HG03135 (cell line): ENCODE results near the gene SSTR5.
"Not testable (repeated sequence)": the region's sequence is repeated elsewhere in the genome, so short reads cannot be mapped to it uniquely, and the experiment has no call there.

Source experiments
- ATAC-seq: cut with Tn5 transposase; IDR thresholded peaks from one replicate; pipeline ENCODE4 v1.9.1; 2021; ENCODE audit warnings: mild to moderate bottlenecking, moderate library complexity; ENCODE audit not compliant: unreplicated experiment

Gene SSTR5

DNA sequence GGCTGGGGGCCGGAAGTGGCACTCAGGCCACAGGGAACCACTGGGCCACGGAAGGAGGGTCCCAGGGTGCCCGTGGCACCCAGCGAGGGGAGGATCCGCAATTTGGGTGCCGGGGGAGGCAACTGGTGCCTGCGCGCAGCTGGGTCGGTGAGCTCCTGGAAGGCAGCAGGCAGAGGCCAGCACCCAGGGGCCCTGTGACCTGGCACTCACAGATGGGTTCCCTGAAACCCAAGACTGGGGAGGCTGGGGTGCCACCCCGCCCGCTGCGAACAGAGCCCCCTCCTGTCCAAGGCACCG is 663 bp downstream of the SSTR5 start:
- ATAC-seq: no peak

- no peak for ATAC-seq
These were observed 1.2 kb downstream of the SSTR5 start for GRCh38 chr16:1073566-1074378.

DNA sequence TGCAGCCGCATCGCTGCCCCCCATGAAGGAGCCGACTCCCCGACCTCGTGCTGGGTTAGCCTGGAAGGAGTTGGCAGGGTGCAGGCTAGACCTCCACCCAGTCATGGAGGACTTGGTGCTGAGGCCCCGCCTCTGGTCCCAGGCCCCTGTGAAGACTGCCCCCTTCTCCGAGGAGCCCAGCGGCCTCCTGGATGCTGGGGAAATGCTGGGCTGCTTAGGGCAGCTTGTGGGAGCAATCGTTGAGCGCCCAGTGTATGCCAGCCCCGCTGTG is 1.8 kb downstream of the SSTR5 start:
- ATAC-seq: no peak

DNA sequence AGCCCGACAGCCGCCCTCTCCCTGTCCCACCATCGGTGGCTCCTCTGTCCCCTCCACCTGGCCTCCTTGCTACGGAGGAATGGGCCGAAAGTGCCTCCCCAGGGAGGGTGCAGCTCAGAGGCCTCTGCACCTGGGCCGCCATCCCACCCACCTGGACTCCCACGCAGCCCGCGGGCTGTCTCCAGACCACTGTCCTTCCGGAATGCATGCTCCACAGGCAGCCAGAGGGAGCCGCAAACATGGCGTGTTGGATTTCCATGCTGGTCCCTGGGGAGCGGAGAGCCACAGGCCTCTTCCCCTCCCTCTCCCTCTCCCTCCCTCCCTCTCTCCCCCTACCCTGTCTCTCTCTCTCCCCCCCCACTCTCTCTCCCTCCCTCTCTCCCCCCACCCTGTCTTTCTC is 3.0 kb downstream of the SSTR5 start:
- ATAC-seq: no peak

DNA sequence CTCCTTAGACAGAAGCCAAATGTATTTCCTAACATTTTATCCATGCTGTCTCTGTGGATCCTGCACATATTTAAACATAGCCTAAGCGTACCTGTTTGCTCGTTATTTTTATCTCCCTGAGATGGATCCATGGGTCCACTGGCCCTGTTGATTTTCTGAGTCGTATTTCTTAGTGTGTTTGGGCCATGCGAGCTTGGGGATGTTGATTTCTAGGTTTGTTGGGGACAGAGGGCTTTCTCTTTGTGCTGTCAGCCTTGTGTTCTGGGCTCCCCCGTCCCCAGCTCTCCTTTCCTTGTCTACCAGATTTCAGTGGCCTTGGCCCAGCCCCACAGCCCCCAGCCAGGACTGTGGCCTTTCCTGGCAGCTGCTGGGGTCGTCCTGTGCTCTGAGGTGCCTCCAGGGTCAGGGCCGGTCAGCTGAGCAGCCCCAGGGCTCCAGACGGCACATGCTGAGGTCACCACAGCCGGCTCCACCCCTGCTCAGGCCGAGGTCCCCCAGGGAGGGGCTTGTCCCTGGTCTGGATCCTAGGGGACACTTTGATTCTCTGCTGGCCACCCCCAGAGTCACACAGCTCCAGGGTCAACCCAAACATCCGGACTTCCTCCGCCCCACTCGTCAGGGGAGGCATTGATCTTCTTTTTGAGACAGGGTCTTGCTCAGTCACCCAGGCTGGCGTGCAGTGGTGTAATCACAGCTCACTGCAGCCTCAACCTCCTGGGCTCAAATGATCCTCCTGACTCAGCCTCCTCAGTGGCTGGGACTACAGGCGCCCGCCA is 4.4 kb downstream of the SSTR5 start:
- no peak for ATAC-seq

DNA sequence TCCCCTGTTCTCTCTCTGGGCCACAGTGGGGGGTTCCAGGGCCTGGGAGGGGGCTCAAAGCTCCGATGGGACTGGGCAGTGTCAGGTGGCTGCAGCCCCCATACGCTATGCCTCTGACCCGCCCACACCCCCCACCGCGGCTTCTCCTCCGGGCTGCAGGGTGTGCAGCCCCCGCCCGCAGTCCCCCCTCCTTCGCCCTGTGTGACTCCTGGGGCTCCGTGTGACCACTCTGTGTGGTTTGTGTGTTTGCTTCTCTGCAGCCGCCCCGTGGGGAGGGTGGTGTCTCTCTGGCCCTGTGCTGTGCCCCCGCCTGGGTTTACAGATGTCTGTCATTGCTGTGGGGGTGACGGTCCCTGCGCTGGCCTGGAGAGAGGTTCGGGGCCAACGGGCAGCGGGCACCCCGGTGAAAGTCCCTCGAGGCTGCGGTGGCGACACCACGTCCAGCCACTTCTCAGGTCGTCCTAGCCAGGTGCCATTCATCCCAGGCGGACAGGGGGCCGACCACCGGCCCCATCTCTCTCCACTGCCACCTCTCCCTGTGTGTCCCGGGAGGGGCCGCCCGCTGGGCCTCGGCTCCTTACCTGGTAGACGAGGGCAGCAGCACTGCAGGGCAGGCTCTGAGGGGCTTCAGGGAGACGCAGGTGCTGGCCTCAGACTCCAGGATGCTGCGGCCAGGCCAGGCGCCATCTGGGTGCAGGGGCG is 5.5 kb downstream of the SSTR5 start:
- no peak for ATAC-seq

- no peak for ATAC-seq
These were observed 6.1 kb downstream of the SSTR5 start for GRCh38 chr16:1078579-1079021.

- ATAC-seq: no peak
These were observed 6.8 kb downstream of the SSTR5 start for GRCh38 chr16:1079341-1079740.

- ATAC-seq: no peak
These were observed 7.4 kb downstream of the SSTR5 start for GRCh38 chr16:1079786-1080525.

DNA sequence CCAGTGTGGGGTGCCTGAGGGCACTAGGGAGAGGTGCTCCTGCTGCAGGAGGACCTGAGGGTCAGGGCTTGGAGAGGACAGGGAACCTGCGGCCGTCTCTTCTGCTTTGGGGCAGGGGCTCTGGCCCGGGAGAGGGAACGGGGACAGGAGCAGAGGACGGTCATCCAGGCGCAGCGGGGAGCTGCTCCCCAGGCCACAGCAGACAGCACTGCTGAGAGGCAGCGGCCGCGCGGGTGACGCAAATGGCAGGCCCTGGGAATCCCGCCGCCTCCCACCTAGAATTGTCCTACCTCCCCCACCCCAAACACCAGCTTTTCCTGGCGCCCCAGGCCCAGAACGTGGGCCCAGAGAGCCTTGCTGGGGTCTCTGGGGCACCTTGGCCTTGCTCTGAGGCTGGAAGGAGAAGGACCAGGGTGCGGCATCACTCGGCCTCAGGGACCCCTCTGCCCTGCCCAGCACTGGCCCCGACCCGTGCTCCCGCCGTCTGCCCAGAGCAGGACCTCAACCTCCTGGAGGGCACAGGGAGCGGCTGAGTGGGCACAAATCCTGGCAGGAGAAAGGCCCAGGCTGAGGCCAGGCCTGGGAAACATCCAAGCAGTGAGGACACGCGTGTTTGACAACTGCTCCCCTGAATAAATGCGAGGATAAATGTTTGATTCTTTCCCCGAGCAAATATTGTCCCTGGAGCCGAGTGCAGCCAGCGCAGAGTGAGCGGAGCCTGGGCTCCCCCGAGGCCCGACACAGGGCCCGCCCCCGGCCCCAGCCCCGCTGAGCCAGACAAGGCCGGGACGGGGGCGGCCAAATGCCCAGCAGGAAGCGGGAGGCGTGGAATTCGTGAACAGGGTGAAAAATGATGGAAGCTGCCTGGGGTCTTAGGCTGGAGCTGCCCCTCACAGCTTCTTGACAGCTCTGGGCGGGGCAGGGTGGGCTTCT is 8.5 kb downstream of the SSTR5 start:
- no peak for ATAC-seq

DNA sequence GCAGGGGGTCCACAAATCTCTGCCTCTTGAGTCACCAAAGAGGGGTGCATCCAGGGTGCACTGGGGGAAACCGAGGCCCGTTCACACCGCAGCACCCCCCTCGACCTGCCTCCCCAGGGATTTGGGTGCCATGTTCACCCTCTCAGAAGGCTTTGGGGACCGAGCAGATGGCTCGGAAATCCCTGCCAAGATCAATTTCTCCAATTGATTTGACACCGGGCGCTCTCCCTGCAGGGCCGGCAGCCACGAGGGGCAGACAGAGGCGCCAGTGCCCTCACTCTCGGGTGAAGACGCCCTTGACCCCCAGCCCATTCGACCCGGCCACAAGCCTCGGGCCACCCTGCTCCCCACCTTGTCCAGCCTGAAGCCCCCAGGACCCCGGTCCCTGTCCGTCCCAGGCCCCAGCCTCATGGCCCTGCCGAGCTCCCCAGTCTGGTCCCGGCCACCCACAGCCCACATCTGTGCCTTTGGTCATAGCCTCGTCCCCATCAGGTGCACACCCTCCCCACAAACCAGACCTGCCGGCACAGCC is 9.3 kb downstream of the SSTR5 start:
- no peak for ATAC-seq

DNA sequence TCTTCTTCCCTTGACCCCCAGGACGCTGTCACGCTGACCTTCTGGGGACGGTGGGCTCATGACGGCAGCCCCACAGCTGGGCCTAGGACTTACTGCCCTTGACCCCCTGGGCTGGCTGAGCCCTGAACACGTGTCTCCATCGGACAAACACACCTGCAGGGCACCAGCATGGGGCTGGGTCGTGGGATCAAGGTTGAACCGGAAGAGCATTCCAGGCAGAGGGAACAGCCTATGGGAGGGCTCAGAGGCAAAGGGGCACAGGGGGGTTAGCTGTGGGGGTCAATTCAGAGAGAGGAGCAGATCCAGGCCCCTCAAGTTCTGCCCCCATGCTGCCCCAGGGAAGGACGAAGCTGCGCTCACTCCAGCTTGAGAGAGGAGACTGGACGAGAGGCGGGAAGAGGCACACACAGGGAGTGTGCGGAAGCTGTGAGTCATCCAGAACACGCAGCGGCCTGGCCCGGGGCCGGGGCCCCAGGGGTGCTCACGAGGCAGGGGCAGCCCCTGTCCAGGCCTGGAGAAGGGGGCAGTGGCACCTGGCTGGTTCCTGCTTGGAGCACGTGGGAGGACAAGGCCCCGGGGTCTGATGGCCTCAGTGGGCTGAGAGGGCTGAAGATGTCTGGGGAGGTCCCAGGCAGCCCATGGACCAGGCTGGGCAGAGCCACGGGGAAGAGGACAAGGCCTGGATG is 9.9 kb downstream of the SSTR5 start:
- ATAC-seq: no peak

DNA sequence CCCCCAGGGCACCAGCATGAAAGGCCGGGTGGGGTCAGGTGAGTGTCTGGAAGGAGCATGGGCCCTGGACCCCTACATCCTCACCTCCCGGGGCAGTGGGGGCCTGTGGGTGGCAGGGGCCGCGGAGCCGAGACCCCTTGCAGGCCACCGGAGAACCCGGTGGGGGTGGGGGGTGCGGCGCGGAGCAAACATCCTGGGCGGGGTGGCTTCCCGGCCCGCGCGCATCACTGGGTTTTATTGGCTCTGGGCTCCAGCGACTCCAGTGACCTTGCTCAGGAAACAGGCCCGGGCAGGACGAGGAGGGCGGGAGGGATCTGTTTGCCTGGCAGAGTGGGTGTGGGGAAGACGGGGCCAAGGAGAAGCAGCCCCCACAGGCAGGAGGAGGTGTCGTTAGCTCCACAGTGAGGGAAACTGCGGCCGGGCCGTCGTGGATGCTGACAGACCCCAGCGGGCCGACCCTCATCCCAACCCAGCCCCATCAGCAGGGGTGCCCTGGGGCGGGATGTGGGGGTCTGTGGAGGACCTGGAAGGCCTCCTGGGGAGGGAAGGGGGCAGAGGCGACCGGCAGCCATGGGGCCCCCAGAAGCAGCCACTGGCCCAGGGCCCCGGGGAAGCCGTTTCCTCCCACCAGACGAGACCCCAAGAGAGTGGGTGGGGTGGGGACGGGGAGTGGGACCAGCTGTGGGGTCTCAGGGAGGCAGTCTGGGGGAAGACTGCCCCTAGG is 10.6 kb downstream of the SSTR5 start:
- ATAC-seq: no peak

DNA sequence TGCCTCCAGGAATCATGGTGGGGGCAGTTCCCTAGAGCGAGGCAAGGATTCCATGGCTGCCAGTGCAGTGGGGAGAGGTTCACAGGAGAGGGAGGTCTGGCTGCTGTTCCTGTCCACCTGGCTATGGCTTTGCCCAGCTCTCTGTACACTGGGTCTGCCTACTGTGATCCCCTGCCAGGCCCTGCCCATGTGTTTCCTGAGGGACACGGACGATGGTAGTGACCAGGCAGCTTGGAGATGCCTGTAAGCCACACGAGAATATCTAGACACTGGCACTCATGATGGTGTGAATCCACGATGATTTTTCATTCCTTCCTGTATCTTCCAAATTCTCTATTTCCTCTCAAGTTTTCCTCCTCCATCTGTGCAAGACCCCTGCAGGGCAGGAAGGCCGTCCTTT is 12.4 kb downstream of the SSTR5 start:
- no peak for ATAC-seq

GRCh38 chr16:1086443-1086842 is 13.9 kb downstream of the SSTR5 start:
- not testable (repeated sequence) for ATAC-seq

DNA sequence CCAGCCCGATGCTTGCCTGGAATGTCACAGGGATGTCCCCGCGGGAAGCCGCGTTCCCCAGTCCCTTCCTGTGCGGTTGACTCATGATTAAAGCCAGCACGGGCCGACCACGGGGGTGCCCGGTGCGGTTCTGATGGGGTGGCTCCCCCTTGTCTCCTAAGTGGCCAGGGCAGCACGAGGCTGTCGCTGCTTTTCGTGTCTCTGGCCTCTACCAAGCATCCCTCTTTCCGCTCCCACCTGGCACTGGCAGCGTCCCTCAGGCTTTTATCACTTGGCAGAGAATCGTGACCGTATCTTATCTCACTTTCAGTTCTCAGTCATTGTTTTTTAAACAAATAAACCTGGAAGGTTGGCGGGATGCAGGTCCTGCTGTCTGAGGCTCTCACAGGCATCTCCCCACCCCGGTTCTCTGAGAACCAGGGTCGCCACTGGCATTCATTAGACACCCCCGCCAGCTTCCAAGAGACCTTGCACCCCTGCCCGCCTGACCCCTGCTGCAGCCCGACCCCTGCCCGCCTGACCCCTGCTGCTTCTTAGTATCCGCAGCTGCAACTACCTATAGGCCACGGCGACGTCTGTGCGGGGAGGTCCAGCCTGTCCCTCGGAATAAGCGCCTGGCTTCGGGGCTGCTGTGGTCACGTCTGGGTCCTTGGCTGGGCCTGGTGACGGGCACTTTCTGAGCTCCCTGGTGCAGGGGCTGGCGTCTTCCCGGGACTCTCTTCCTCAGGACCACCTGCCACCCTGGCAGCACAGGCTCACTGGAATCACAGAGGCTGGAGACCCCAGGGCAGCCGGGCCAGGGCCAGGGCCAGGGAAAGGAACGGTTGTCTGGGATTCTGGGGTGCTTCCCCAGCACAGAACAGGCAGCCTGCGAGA is 16.0 kb downstream of the SSTR5 start:
- ATAC-seq: no peak

DNA sequence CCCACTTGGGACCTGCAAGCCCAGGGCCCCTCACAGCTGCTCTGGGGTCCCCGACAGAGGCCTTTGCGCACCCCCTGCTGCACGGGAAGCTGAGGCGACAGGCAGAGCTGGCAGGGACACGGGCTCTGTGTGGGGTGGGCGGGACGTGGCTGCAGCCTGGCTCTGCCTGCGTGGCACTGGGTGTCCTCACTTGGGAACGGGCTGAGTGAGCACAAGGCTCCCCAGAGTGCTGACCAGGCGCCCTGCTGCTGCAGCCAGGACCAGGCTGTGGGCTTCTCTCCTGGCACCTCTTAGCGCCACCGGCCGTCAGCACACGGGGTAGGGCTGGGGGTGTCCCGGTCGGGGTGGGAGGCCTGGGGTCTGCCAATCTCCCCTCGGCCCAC is 16.9 kb downstream of the SSTR5 start:
- no peak for ATAC-seq
